ENCODE data around the gene RREB1. TPM values are rescaled to one million over a fixed set of nuclear protein-coding genes. Genes with fewer than 3 reads are reported as not detected.

Gene RREB1
- total and polyA plus RNA-seq, 2 donors: 9.2 to 13.3 TPM

- Histone ChIP-seq H3K4me1 (ENCODE audit: control insufficient read depth in 2 of 2, insufficient read depth in 2 of 2, low read length in 2 of 2) (peaks cover 4 to 29% of the 10 kb centered on the region in 2 donors), H3K4me3 (ENCODE audit: low read length in 2 of 2) (no peak overlapping the region), H3K9me3 (ENCODE audit: control insufficient read depth in 2 of 2, insufficient read depth in 1 of 2, low read length in 1 of 2) (no peaks in the 10 kb centered on the region), H3K27me3 (ENCODE audit: control insufficient read depth in 2 of 2, insufficient read depth in 1 of 2, low read length in 1 of 2) (no peaks in the 10 kb centered on the region), H3K27ac (ENCODE audit: low read depth in 1 of 2, low read length in 1 of 2) (peak overlapping the region in 1 of 2 donors; percentile 34), H3K36me3 (ENCODE audit: control insufficient read depth in 2 of 2, insufficient read depth in 2 of 2, low read length in 1 of 2) (peaks cover 29 to 33% of the 10 kb centered on the region in 2 donors)
- no peak for DNase-seq (ENCODE audit: low read depth in 6 of 9, low spot score in 9 of 9)
- WGBS: 91% methylated on average over 13 of the region's 13 CpGs
Observed at GRCh38 chr6:7241709-7242645, 134.2 kb downstream of the RREB1 start.

GRCh38 chr6:7242835-7243178 lies 135.0 kb downstream of the RREB1 start:
- Histone ChIP-seq H3K27ac (ENCODE audit: low read depth in 1 of 2, low read length in 1 of 2) (peak overlapping the region in 1 of 2 donors; percentile 65), H3K4me1 (ENCODE audit: control insufficient read depth in 2 of 2, insufficient read depth in 2 of 2, low read length in 2 of 2) (peaks cover 4 to 24% of the 10 kb centered on the region in 2 donors), H3K27me3 (ENCODE audit: control insufficient read depth in 2 of 2, insufficient read depth in 1 of 2, low read length in 1 of 2) (no peaks in the 10 kb centered on the region), H3K36me3 (ENCODE audit: control insufficient read depth in 2 of 2, insufficient read depth in 2 of 2, low read length in 1 of 2) (peaks cover 37 to 42% of the 10 kb centered on the region in 2 donors), H3K4me3 (ENCODE audit: low read length in 2 of 2) (no peak overlapping the region), H3K9me3 (ENCODE audit: control insufficient read depth in 2 of 2, insufficient read depth in 1 of 2, low read length in 1 of 2) (no peaks in the 10 kb centered on the region)
- DNase-seq (ENCODE audit: low read depth in 6 of 9, low spot score in 9 of 9): no peak
- 79% methylated on average over 4 of the region's 4 CpGs for WGBS

GRCh38 chr6:7243179-7243981 lies 135.6 kb downstream of the RREB1 start:
- DNase-seq (ENCODE audit: low read depth in 6 of 9, low spot score in 9 of 9): peak; percentile 26 to 84 (median 56)
- H3K4me3 ChIP-seq (ENCODE audit: low read length in 2 of 2): no peak overlapping the region
- H3K4me1 ChIP-seq (ENCODE audit: control insufficient read depth in 2 of 2, insufficient read depth in 2 of 2, low read length in 2 of 2): peaks cover 4 to 24% of the 10 kb centered on the region in 2 donors
- 15% methylated on average over 7 of the region's 7 CpGs for WGBS
- peaks cover 43 to 47% of the 10 kb centered on the region in 2 donors for H3K36me3 ChIP-seq (ENCODE audit: control insufficient read depth in 2 of 2, insufficient read depth in 2 of 2, low read length in 1 of 2)
- no peaks in the 10 kb centered on the region for H3K9me3 ChIP-seq (ENCODE audit: control insufficient read depth in 2 of 2, insufficient read depth in 1 of 2, low read length in 1 of 2)
- H3K27me3 ChIP-seq (ENCODE audit: control insufficient read depth in 2 of 2, insufficient read depth in 1 of 2, low read length in 1 of 2): no peaks in the 10 kb centered on the region
- H3K27ac ChIP-seq (ENCODE audit: low read depth in 1 of 2, low read length in 1 of 2): peak overlapping the region; percentile 62 to 65

- H3K36me3 ChIP-seq (ENCODE audit: control insufficient read depth in 2 of 2, insufficient read depth in 2 of 2, low read length in 1 of 2): peaks cover 57 to 58% of the 10 kb centered on the region in 2 donors
- no peaks in the 10 kb centered on the region for H3K9me3 ChIP-seq (ENCODE audit: control insufficient read depth in 2 of 2, insufficient read depth in 1 of 2, low read length in 1 of 2)
- H3K4me1 ChIP-seq (ENCODE audit: control insufficient read depth in 2 of 2, insufficient read depth in 2 of 2, low read length in 2 of 2): peaks cover 0 to 12% of the 10 kb centered on the region in 2 donors
- H3K27me3 ChIP-seq (ENCODE audit: control insufficient read depth in 2 of 2, insufficient read depth in 1 of 2, low read length in 1 of 2): no peaks in the 10 kb centered on the region
- 98% methylated on average over 15 of the region's 15 CpGs for WGBS
- H3K27ac ChIP-seq (ENCODE audit: low read depth in 1 of 2, low read length in 1 of 2): no peak overlapping the region
- H3K4me3 ChIP-seq (ENCODE audit: low read length in 2 of 2): no peak overlapping the region
- no peak for DNase-seq (ENCODE audit: low read depth in 6 of 9, low spot score in 9 of 9)
Observed at GRCh38 chr6:7245668-7246393, 138.1 kb downstream of the RREB1 start.

GRCh38 chr6:7246401-7247178 lies 138.8 kb downstream of the RREB1 start:
- Histone ChIP-seq H3K27me3 (ENCODE audit: control insufficient read depth in 2 of 2, insufficient read depth in 1 of 2, low read length in 1 of 2) (no peaks in the 10 kb centered on the region), H3K36me3 (ENCODE audit: control insufficient read depth in 2 of 2, insufficient read depth in 2 of 2, low read length in 1 of 2) (peaks cover 54 to 59% of the 10 kb centered on the region in 2 donors), H3K9me3 (ENCODE audit: control insufficient read depth in 2 of 2, insufficient read depth in 1 of 2, low read length in 1 of 2) (no peaks in the 10 kb centered on the region), H3K4me1 (ENCODE audit: control insufficient read depth in 2 of 2, insufficient read depth in 2 of 2, low read length in 2 of 2) (peaks cover 0 to 12% of the 10 kb centered on the region in 2 donors), H3K4me3 (ENCODE audit: low read length in 2 of 2) (no peak overlapping the region), H3K27ac (ENCODE audit: low read depth in 1 of 2, low read length in 1 of 2) (no peak overlapping the region)
- 97% methylated on average over 71 of the region's 71 CpGs for WGBS
- no peak for DNase-seq (ENCODE audit: low read depth in 6 of 9, low spot score in 9 of 9)

GRCh38 chr6:7247179-7247456 lies 139.4 kb downstream of the RREB1 start:
- Histone ChIP-seq H3K4me1 (ENCODE audit: control insufficient read depth in 2 of 2, insufficient read depth in 2 of 2, low read length in 2 of 2) (peaks cover 0 to 12% of the 10 kb centered on the region in 2 donors), H3K27ac (ENCODE audit: low read depth in 1 of 2, low read length in 1 of 2) (no peak overlapping the region), H3K9me3 (ENCODE audit: control insufficient read depth in 2 of 2, insufficient read depth in 1 of 2, low read length in 1 of 2) (no peaks in the 10 kb centered on the region), H3K4me3 (ENCODE audit: low read length in 2 of 2) (no peak overlapping the region), H3K36me3 (ENCODE audit: control insufficient read depth in 2 of 2, insufficient read depth in 2 of 2, low read length in 1 of 2) (peaks cover 54 to 59% of the 10 kb centered on the region in 2 donors), H3K27me3 (ENCODE audit: control insufficient read depth in 2 of 2, insufficient read depth in 1 of 2, low read length in 1 of 2) (no peaks in the 10 kb centered on the region)
- WGBS: 97% methylated on average over 15 of the region's 15 CpGs
- no peak for DNase-seq (ENCODE audit: low read depth in 6 of 9, low spot score in 9 of 9)

GRCh38 chr6:7247828-7248227 lies 140.1 kb downstream of the RREB1 start:
- H3K27me3 ChIP-seq (ENCODE audit: control insufficient read depth in 2 of 2, insufficient read depth in 1 of 2, low read length in 1 of 2): no peaks in the 10 kb centered on the region
- H3K4me3 ChIP-seq (ENCODE audit: low read length in 2 of 2): no peak overlapping the region
- H3K9me3 ChIP-seq (ENCODE audit: control insufficient read depth in 2 of 2, insufficient read depth in 1 of 2, low read length in 1 of 2): no peaks in the 10 kb centered on the region
- WGBS: 98% methylated on average over 13 of the region's 13 CpGs
- no peak overlapping the region for H3K27ac ChIP-seq (ENCODE audit: low read depth in 1 of 2, low read length in 1 of 2)
- H3K4me1 ChIP-seq (ENCODE audit: control insufficient read depth in 2 of 2, insufficient read depth in 2 of 2, low read length in 2 of 2): peaks cover 0 to 8% of the 10 kb centered on the region in 2 donors
- H3K36me3 ChIP-seq (ENCODE audit: control insufficient read depth in 2 of 2, insufficient read depth in 2 of 2, low read length in 1 of 2): peaks cover 54 to 62% of the 10 kb centered on the region in 2 donors
- DNase-seq (ENCODE audit: low read depth in 6 of 9, low spot score in 9 of 9): no peak

- no peaks in the 10 kb centered on the region for H3K4me1 ChIP-seq (ENCODE audit: control insufficient read depth in 2 of 2, insufficient read depth in 2 of 2, low read length in 2 of 2)
- no peak overlapping the region for H3K4me3 ChIP-seq (ENCODE audit: low read length in 2 of 2)
- H3K27me3 ChIP-seq (ENCODE audit: control insufficient read depth in 2 of 2, insufficient read depth in 1 of 2, low read length in 1 of 2): no peaks in the 10 kb centered on the region
- 96% methylated on average over 2 of the region's 2 CpGs for WGBS
- H3K9me3 ChIP-seq (ENCODE audit: control insufficient read depth in 2 of 2, insufficient read depth in 1 of 2, low read length in 1 of 2): no peaks in the 10 kb centered on the region
- H3K27ac ChIP-seq (ENCODE audit: low read depth in 1 of 2, low read length in 1 of 2): no peak overlapping the region
- DNase-seq (ENCODE audit: low read depth in 6 of 9, low spot score in 9 of 9): no peak
- H3K36me3 ChIP-seq (ENCODE audit: control insufficient read depth in 2 of 2, insufficient read depth in 2 of 2, low read length in 1 of 2): peaks cover 54 to 59% of the 10 kb centered on the region in 2 donors
Observed at GRCh38 chr6:7249391-7249790, 141.6 kb downstream of the RREB1 start.
